HCT116 (cell line): ENCODE data around the gene SERPINE3. TPM values are rescaled to one million over a fixed set of nuclear protein-coding genes. Genes with fewer than 3 reads are reported as not detected.

Source experiments
- ATAC-seq: fragments of 200-7000 bp; cut with Tn5 transposase; 2 replicates; pipeline ENCODE4 v1.9.1; 2020; ENCODE audit warnings: mild to moderate bottlenecking, moderate library complexity
- BruUV-seq: library from RNA; stranded (reverse); fragments of 400-500 nt; replicated peaks from 2 replicates; lab custom pipeline; 2021; lab: Mats Ljungman, UMichigan
- CTCF ChIA-PET: fragments of 300-600 bp; sonication (Branson Sonifier 250); formaldehyde crosslinking; loops from one replicate; lab custom pipeline; 2021; ENCODE audit warnings: antibody characterized with exemption; lab: Charles Lee
- POLR2A ChIA-PET: fragments of 300-600, 350-600 bp; sonication (Branson Sonifier 250); formaldehyde crosslinking; loops from one replicate; lab custom pipeline; 2021; ENCODE audit warnings: antibody characterized with exemption; lab: Charles Lee
- RAD21 ChIA-PET, 2 experiments: fragments of 300-600 bp; sonication (Branson Sonifier 250); formaldehyde crosslinking; loops; one replicate each; lab custom pipeline; 2023; ENCODE audit warnings: low total read pairs in 2 of 2; ENCODE audit not compliant: uncharacterized antibody in 2 of 2, unreplicated experiment in 2 of 2, low non-redundant PET in 1 of 2; lab: Charles Lee
- DNase-seq: peaks from one replicate; pipeline ENCODE4 v3.0.0-alpha.2; 2010; ENCODE audit warnings: low read depth, low spot score
- H2AFZ ChIP-seq: fragments of 200-600 bp; shearing (Covaris generic), sonication (generic); 2 replicates; pipeline ENCODE4 v1.6.1; 2017; ENCODE audit warnings: low read depth, mixed run types, mixed read lengths, antibody characterized with exemption, low read length; ENCODE audit not compliant: poor library complexity, severe bottlenecking
- H3K27ac ChIP-seq: 2 replicates; pipeline ENCODE4 v1.5.1; 2012; ENCODE audit warnings: low read depth, low read length
- H3K27me3 ChIP-seq: fragments of 200-600 bp; sonication (generic); 2 replicates; pipeline ENCODE4 v1.6.1; 2016; ENCODE audit warnings: mixed run types, low read length, mixed read lengths; ENCODE audit not compliant: insufficient read depth
- H3K36me3 ChIP-seq, 2 experiments: fragments of 200-500 bp in 1 of 2; fragments of 200-600 bp in 1 of 2; sonication (Bioruptor generic) in 1 of 2; sonication (generic) in 1 of 2; 2 replicates each; pipeline versions ENCODE4 v1.5.1 to v1.6.1; 2014 to 2016; ENCODE audit warnings: low read length in 2 of 2, inconsistent platforms in 1 of 2, mixed read lengths in 1 of 2, mixed run types in 1 of 2; ENCODE audit not compliant: insufficient read depth in 2 of 2, control insufficient read depth in 1 of 2
- H3K4me1 ChIP-seq, 2 experiments: fragments of 200-600 bp in 1 of 2; sonication (generic) in 1 of 2; 2 replicates each; pipeline versions ENCODE4 v1.5.1 to v1.6.1; 2012 to 2017; ENCODE audit warnings: low read length in 2 of 2, inconsistent platforms in 1 of 2, mild to moderate bottlenecking in 1 of 2, mixed read lengths in 1 of 2, mixed run types in 1 of 2, moderate library complexity in 1 of 2; ENCODE audit not compliant: insufficient read depth in 2 of 2, control insufficient read depth in 1 of 2
- H3K4me2 ChIP-seq: fragments of 200-600 bp; sonication (generic); 2 replicates; pipeline ENCODE4 v1.6.1; 2017; ENCODE audit warnings: mixed run types, low read length, mixed read lengths
- H3K4me3 ChIP-seq, 2 experiments: fragments of 200-600 bp in 1 of 2; sonication (generic) in 1 of 2; replicated peaks in 1 of 2; 2 replicates each; pipeline ENCODE4 v1.5.1; 2011 to 2016; ENCODE audit warnings: low read length in 2 of 2, control low read depth in 1 of 2, low read depth in 1 of 2, mild to moderate bottlenecking in 1 of 2, mixed read lengths in 1 of 2, mixed run types in 1 of 2
- H3K79me2 ChIP-seq: fragments of 200-600 bp; sonication (generic); 2 replicates; pipeline ENCODE4 v1.6.1; 2017; ENCODE audit warnings: mild to moderate bottlenecking, mixed run types, low read length, moderate library complexity, mixed read lengths; ENCODE audit not compliant: insufficient read depth
- H3K9ac ChIP-seq: fragments of 200-600 bp; sonication (generic); 2 replicates; pipeline ENCODE4 v1.6.1; 2016; ENCODE audit warnings: low read length, mixed read lengths
- H3K9me2 ChIP-seq: fragments of 200-600 bp; sonication (generic), shearing (Covaris generic); 2 replicates; pipeline ENCODE4 v1.6.1; 2017; ENCODE audit warnings: mixed run types, mild to moderate bottlenecking, moderate library complexity; ENCODE audit not compliant: insufficient read depth
- H3K9me3 ChIP-seq, 2 experiments: fragments of 200-500 bp in 1 of 2; fragments of 200-600 bp in 1 of 2; sonication (Bioruptor generic) in 1 of 2; sonication (generic) in 1 of 2; 2 replicates each; pipeline ENCODE4 v1.6.1; 2014 to 2017; ENCODE audit warnings: low read length in 2 of 2, mixed read lengths in 2 of 2, inconsistent platforms in 1 of 2, low read depth in 1 of 2, mild to moderate bottlenecking in 1 of 2, mixed run types in 1 of 2, moderate library complexity in 1 of 2; ENCODE audit not compliant: control insufficient read depth in 1 of 2, insufficient read depth in 1 of 2
- H4K20me1 ChIP-seq: fragments of 200-600 bp; sonication (generic), shearing (Covaris generic); 2 replicates; pipeline ENCODE4 v1.6.1; 2017; ENCODE audit warnings: mixed run types, mild to moderate bottlenecking, moderate library complexity; ENCODE audit not compliant: insufficient read depth
- CBX3 ChIP-seq: IDR thresholded peaks from 2 replicates; pipeline ENCODE4 v1.6.1; 2012; ENCODE audit warnings: low read depth
- CTCF ChIP-seq, 3 experiments: fragments of 200-600 bp in 1 of 3; sonication (generic) in 1 of 3; IDR thresholded peaks in 2 of 3; conservative IDR thresholded peaks in 1 of 3; 2 replicates each; pipeline ENCODE4 v1.5.1; 2012 to 2017; ENCODE audit warnings: low read depth in 2 of 3, low read length in 2 of 3, antibody characterized with exemption in 1 of 3, borderline replicate concordance in 1 of 3, control low read depth in 1 of 3, mild to moderate bottlenecking in 1 of 3, mixed read lengths in 1 of 3, mixed run types in 1 of 3, moderate library complexity in 1 of 3; ENCODE audit not compliant: insufficient read depth in 1 of 3
- EGR1 ChIP-seq: IDR thresholded peaks from 2 replicates; pipeline ENCODE4 v1.6.1; 2012; ENCODE audit warnings: low read depth
- ELF1 ChIP-seq: IDR thresholded peaks from 2 replicates; pipeline ENCODE4 v1.6.1; 2012; ENCODE audit warnings: low read depth, borderline replicate concordance
- EZH2phosphoT487 ChIP-seq: fragments of 200-600 bp; IDR thresholded peaks from 2 replicates; pipeline ENCODE4 v1.6.1; 2018; ENCODE audit warnings: antibody characterized with exemption, borderline replicate concordance
- MAX ChIP-seq: IDR thresholded peaks from 2 replicates; pipeline ENCODE4 v1.6.1; 2012
- RAD21 ChIP-seq: IDR thresholded peaks from 2 replicates; pipeline ENCODE4 v1.6.1; 2012; ENCODE audit warnings: low read depth, mild to moderate bottlenecking
- SIN3A ChIP-seq: IDR thresholded peaks from 2 replicates; pipeline ENCODE4 v1.6.1; 2012; ENCODE audit warnings: low read depth
- SRF ChIP-seq: IDR thresholded peaks from 2 replicates; pipeline ENCODE4 v1.6.1; 2012; ENCODE audit warnings: low read depth
- TCF7L2 ChIP-seq: IDR thresholded peaks from 2 replicates; pipeline ENCODE4 v1.7.0; 2011; ENCODE audit warnings: borderline replicate concordance, inconsistent platforms; ENCODE audit not compliant: insufficient read depth, insufficient read length; ENCODE audit errors: extremely low read depth
- ZFX ChIP-seq: fragments of 450-650 bp; IDR thresholded peaks from 2 replicates; pipeline ENCODE4 v1.6.1; 2017
- intact Hi-C: fragments of 100-400 bp; cut with micrococcal nuclease; formaldehyde crosslinking; loops from 2 replicates; pipeline ENCODE4 v1.10.0; 2022
- total RNA-seq: library from RNA; stranded (reverse); gene quantifications from one replicate; pipeline ENCODE4 v1.2.1, GENCODE V29; 2021; ENCODE audit not compliant: unreplicated experiment
- TF ChIP-seq, protein P1 (sequence below): IDR thresholded peaks from 2 replicates; pipeline ENCODE4 v1.6.1; 2011; ENCODE audit warnings: mild to moderate bottlenecking, low read length, moderate library complexity; ENCODE audit not compliant: insufficient replicate concordance; ENCODE audit errors: extremely low read depth
- TF ChIP-seq, protein P2 (sequence below): IDR thresholded peaks from 2 replicates; pipeline ENCODE4 v1.6.1; 2012; ENCODE audit warnings: low read depth

The SERPINE3 gene
- total RNA-seq, 1 experiment from 2014 or later, result not detected

- Histone ChIP-seq H3K4me1 (no peaks in the 10 kb centered on the region), H3K4me3 (no peak overlapping the region), H4K20me1 (no peaks in the 10 kb centered on the region), H3K27me3 (no peaks in the 10 kb centered on the region), H2AFZ (no peak overlapping the region), H3K9ac (no peak overlapping the region), H3K4me2 (no peak overlapping the region), H3K27ac (no peak overlapping the region), H3K9me3 (no peaks in the 10 kb centered on the region), H3K79me2 (no peaks in the 10 kb centered on the region), H3K36me3 (no peaks in the 10 kb centered on the region), H3K9me2 (no peaks in the 10 kb centered on the region)
- intact Hi-C loops, result no loop called here
- RAD21 ChIA-PET, result no interaction called here
- no peak for ATAC-seq
- no TSS peak for BruUV-seq
- TF ChIP-seq EGR1 (no peak), EZH2phosphoT487 (no peak), CBX3 (no peak), ZFX (no peak)
- TF ChIP-seq, protein P1, sequence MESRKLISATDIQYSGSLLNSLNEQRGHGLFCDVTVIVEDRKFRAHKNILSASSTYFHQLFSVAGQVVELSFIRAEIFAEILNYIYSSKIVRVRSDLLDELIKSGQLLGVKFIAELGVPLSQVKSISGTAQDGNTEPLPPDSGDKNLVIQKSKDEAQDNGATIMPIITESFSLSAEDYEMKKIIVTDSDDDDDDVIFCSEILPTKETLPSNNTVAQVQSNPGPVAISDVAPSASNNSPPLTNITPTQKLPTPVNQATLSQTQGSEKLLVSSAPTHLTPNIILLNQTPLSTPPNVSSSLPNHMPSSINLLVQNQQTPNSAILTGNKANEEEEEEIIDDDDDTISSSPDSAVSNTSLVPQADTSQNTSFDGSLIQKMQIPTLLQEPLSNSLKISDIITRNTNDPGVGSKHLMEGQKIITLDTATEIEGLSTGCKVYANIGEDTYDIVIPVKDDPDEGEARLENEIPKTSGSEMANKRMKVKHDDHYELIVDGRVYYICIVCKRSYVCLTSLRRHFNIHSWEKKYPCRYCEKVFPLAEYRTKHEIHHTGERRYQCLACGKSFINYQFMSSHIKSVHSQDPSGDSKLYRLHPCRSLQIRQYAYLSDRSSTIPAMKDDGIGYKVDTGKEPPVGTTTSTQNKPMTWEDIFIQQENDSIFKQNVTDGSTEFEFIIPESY, result no peak
- POLR2A ChIA-PET, result no interaction called here
- DNase-seq, result no peak
- CTCF ChIA-PET, result no interaction called here
Measured at GRCh38 chr13:51328488-51328887, 11.0 kb upstream of the SERPINE3 start.

GRCh38 chr13:51329606-51330005 is 9.9 kb upstream of the SERPINE3 start:
- CTCF ChIA-PET, result no interaction called here
- H3K79me2 ChIP-seq, result no peaks in the 10 kb centered on the region
- H3K9me2 ChIP-seq, result no peaks in the 10 kb centered on the region
- POLR2A ChIA-PET, result no interaction called here
- RAD21 ChIA-PET, result no interaction called here
- H2AFZ ChIP-seq, result no peak overlapping the region
- H3K4me3 ChIP-seq, result no peak overlapping the region
- H3K27ac ChIP-seq, result no peak overlapping the region
- intact Hi-C loops, result no loop called here
- H3K36me3 ChIP-seq, result no peaks in the 10 kb centered on the region
- no peak for DNase-seq
- H3K9ac ChIP-seq, result no peak overlapping the region
- no peaks in the 10 kb centered on the region for H4K20me1 ChIP-seq
- no peaks in the 10 kb centered on the region for H3K27me3 ChIP-seq
- H3K9me3 ChIP-seq, result no peaks in the 10 kb centered on the region
- no TSS peak for BruUV-seq
- H3K4me2 ChIP-seq, result no peak overlapping the region
- H3K4me1 ChIP-seq, result no peaks in the 10 kb centered on the region
- ATAC-seq, result no peak
- TF ChIP-seq, protein P2, sequence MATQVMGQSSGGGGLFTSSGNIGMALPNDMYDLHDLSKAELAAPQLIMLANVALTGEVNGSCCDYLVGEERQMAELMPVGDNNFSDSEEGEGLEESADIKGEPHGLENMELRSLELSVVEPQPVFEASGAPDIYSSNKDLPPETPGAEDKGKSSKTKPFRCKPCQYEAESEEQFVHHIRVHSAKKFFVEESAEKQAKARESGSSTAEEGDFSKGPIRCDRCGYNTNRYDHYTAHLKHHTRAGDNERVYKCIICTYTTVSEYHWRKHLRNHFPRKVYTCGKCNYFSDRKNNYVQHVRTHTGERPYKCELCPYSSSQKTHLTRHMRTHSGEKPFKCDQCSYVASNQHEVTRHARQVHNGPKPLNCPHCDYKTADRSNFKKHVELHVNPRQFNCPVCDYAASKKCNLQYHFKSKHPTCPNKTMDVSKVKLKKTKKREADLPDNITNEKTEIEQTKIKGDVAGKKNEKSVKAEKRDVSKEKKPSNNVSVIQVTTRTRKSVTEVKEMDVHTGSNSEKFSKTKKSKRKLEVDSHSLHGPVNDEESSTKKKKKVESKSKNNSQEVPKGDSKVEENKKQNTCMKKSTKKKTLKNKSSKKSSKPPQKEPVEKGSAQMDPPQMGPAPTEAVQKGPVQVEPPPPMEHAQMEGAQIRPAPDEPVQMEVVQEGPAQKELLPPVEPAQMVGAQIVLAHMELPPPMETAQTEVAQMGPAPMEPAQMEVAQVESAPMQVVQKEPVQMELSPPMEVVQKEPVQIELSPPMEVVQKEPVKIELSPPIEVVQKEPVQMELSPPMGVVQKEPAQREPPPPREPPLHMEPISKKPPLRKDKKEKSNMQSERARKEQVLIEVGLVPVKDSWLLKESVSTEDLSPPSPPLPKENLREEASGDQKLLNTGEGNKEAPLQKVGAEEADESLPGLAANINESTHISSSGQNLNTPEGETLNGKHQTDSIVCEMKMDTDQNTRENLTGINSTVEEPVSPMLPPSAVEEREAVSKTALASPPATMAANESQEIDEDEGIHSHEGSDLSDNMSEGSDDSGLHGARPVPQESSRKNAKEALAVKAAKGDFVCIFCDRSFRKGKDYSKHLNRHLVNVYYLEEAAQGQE, result no peak
- TF ChIP-seq TCF7L2, result no peak
- TF ChIP-seq EZH2phosphoT487, result no peak
- no peak for TF ChIP-seq CBX3
- no peak for TF ChIP-seq MAX
- no peak for TF ChIP-seq CTCF (IDR thresholded peaks at IDR 0.05 in 2 of 3, conservative IDR thresholded peaks at IDR 0.05 in 1 of 3; ENCODE audit: borderline replicate concordance in 1 of 3, insufficient read depth in 1 of 3, low read depth in 2 of 3, low read length in 2 of 3)
- no peak for TF ChIP-seq RAD21
- no peak for TF ChIP-seq ELF1
- no peak for TF ChIP-seq SRF
- no peak for TF ChIP-seq SIN3A
